ENCODE measurements around the gene TUBD1. TPM values are rescaled to one million over a fixed set of nuclear protein-coding genes. Genes with fewer than 3 reads are reported as not detected.
"Not testable (repeated sequence)": the region's sequence is repeated elsewhere in the genome, so short reads cannot be mapped to it uniquely, and the experiment has no call there.

TUBD1 gene
- total RNA-seq, 4 donors from 2014 or later = 4.2 to 16.5 (median 8.4) TPM

DNA sequence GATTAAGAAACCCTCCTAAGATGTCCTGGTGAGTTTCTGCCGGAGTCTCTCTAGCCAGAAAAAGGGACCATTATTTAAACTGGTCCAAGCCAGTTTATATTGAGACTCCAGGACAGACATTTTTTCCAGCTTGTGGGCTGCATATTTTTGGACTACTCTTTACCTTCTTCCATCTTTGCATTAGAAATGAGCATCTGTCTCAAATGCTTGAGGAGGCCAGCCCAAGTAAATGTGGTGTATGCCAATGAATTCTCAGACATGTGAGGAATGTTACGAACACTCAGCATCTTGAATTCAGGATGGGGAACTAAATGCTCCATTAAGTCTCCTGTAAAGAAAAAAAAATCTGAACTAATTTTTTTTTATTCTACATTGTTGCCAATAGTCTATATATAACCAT is 18.4 kb downstream of the TUBD1 start:
- Histone ChIP-seq H3K4me1 (no peaks in the 10 kb centered on the region), H3K27me3 (no peaks in the 10 kb centered on the region), H3K9me3 (no peaks in the 10 kb centered on the region), H3K4me3 (no peak overlapping the region), H3K27ac (no peak overlapping the region), H3K36me3 (peaks cover 4 to 79% (median 9%) of the 10 kb centered on the region in 3 donors)
- no peak for TF ChIP-seq EP300 (IDR thresholded peaks at IDR 0.05)
- TF ChIP-seq, protein P1, sequence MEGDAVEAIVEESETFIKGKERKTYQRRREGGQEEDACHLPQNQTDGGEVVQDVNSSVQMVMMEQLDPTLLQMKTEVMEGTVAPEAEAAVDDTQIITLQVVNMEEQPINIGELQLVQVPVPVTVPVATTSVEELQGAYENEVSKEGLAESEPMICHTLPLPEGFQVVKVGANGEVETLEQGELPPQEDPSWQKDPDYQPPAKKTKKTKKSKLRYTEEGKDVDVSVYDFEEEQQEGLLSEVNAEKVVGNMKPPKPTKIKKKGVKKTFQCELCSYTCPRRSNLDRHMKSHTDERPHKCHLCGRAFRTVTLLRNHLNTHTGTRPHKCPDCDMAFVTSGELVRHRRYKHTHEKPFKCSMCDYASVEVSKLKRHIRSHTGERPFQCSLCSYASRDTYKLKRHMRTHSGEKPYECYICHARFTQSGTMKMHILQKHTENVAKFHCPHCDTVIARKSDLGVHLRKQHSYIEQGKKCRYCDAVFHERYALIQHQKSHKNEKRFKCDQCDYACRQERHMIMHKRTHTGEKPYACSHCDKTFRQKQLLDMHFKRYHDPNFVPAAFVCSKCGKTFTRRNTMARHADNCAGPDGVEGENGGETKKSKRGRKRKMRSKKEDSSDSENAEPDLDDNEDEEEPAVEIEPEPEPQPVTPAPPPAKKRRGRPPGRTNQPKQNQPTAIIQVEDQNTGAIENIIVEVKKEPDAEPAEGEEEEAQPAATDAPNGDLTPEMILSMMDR (IDR thresholded peaks at IDR 0.05) = no peak
- TF ChIP-seq POLR2A (IDR thresholded peaks at IDR 0.05) = no peak
- DNase-seq (ENCODE audit: low spot score in 2 of 2) = no peak
- 66 to 75% methylated on average over 2 of the region's 2 CpGs for WGBS, 2 donors

DNA sequence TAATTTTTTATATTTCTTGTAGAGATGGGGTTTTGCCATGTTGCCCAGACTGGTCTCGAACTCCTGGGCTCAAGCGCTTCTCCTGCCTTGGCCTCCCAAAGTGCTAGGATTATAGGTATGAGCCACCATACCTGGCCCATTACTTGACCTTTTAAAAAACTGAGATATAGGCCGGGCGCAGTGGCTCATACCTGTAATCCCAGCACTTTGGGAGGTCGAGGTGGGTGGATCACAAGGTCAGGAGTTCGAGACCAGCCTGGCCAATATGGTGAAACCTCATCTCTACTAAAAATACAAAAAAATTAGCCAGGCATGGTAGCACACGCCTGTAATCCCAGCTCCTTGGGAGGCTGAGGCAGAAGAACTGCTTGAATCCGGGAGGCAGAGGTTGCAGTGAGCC is 19.3 kb downstream of the TUBD1 start:
- not testable (repeated sequence) for H3K9me3 ChIP-seq; DNase-seq (ENCODE audit: low spot score in 2 of 2); H3K27me3 ChIP-seq; H3K4me1 ChIP-seq; H3K4me3 ChIP-seq; H3K27ac ChIP-seq
- WGBS, 2 donors = 94 to 95% methylated on average over 8 of the region's 8 CpGs
- H3K36me3 ChIP-seq = peaks cover 4 to 79% (median 9%) of the 10 kb centered on the region in 3 donors

DNA sequence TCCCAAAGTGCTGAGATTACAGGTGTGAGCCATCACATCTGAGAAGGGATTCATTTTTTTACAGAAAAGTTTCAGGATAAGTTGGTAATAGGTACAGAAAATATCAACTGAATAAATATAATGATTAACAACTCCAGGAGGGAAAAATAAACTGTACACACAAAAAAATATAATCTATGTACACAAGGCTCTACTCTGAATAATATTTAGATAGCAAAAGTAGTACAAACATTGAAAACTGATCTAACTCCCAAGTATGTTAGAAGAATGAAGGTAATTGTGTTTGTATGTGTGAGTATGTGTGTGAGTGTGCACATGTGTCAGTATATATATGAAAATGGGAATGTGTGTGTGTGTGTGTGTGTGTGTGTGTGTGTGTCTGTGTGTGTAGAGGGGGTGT is 20.4 kb downstream of the TUBD1 start:
- no peak for DNase-seq (ENCODE audit: low spot score in 2 of 2)
- Histone ChIP-seq H3K9me3 (no peaks in the 10 kb centered on the region), H3K36me3 (peaks cover under 1 to 69% (median 4%) of the 10 kb centered on the region in 3 donors), H3K27me3 (no peaks in the 10 kb centered on the region), H3K4me3 (no peak overlapping the region), H3K4me1 (no peaks in the 10 kb centered on the region), H3K27ac (no peak overlapping the region)
- TF ChIP-seq POLR2A (IDR thresholded peaks at IDR 0.05) = no peak
- TF ChIP-seq EP300 (IDR thresholded peaks at IDR 0.05) = no peak
- TF ChIP-seq, protein P1 (IDR thresholded peaks at IDR 0.05) = no peak

- 86 to 89% methylated on average over 8 of the region's 8 CpGs for WGBS, 2 donors
- H3K9me3 ChIP-seq = no peaks in the 10 kb centered on the region
- TF ChIP-seq EP300 (IDR thresholded peaks at IDR 0.05) = no peak
- TF ChIP-seq POLR2A (IDR thresholded peaks at IDR 0.05) = no peak
- TF ChIP-seq, protein P1 (IDR thresholded peaks at IDR 0.05) = no peak
- H3K4me1 ChIP-seq = no peaks in the 10 kb centered on the region
- no peaks in the 10 kb centered on the region for H3K27me3 ChIP-seq
- H3K4me3 ChIP-seq = no peak overlapping the region
- peaks cover 0 to 52% (median 4%) of the 10 kb centered on the region in 3 donors for H3K36me3 ChIP-seq
- DNase-seq (ENCODE audit: low spot score in 2 of 2) = no peak
- H3K27ac ChIP-seq = no peak overlapping the region
These were observed 22.3 kb downstream of the TUBD1 start for GRCh38 chr17:59870482-59870881.

DNA sequence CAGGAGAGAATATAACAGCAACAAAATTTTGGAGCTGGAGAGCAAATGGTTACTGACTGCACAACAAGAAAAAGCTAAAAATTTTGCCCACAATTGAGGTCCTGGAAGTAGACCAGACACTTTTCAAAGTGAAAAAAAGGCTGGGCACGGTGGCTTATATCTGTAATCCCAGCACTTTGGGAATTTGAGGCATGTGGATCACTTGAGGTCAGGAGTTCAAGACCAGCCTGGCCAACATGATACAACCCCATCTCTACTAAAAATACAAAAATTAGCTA is 22.9 kb downstream of the TUBD1 start:
- 21 to 24% methylated on average over 1 of the region's 1 CpG for WGBS, 2 donors
- Histone ChIP-seq H3K36me3 (peaks cover 0 to 51% (median 4%) of the 10 kb centered on the region in 3 donors), H3K27me3 (no peaks in the 10 kb centered on the region), H3K4me3 (no peak overlapping the region), H3K27ac (peak overlapping the region in 1 of 4 donors; percentile 13), H3K4me1 (no peaks in the 10 kb centered on the region), H3K9me3 (no peaks in the 10 kb centered on the region)
- DNase-seq (ENCODE audit: low spot score in 2 of 2) = no peak
- TF ChIP-seq, protein P1 (IDR thresholded peaks at IDR 0.05) = no peak
- TF ChIP-seq POLR2A (IDR thresholded peaks at IDR 0.05) (no peak), EP300 (IDR thresholded peaks at IDR 0.05) (no peak)

DNA sequence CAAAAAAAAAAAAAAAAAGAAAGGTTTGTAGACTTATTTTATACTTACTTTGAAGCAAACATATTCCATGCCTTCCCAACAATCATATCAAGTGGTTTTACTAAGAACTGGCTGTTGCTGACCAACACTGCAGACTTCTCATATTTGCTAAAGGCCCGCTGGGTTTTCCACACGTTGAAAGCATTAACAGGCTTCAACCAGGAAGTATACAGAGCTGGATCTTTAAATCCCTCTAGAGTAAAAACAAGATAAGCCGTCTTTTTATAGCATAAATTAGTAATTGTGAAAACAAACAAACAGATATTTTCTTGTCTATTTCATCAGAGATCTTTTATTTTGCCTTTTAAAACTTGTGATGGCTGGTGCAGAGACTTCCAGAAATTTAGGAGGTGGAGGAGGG is 29.1 kb downstream of the TUBD1 start:
- peaks cover 2 to 41% (median 6%) of the 10 kb centered on the region in 3 donors for H3K36me3 ChIP-seq
- H3K27ac ChIP-seq = no peak overlapping the region
- 70 to 71% methylated on average over 3 of the region's 3 CpGs for WGBS, 2 donors
- no peak for DNase-seq (ENCODE audit: low spot score in 2 of 2)
- H3K27me3 ChIP-seq = no peaks in the 10 kb centered on the region
- H3K4me3 ChIP-seq = no peak overlapping the region
- H3K4me1 ChIP-seq = peaks cover 0 to 8% (median 0%) of the 10 kb centered on the region in 4 donors
- TF ChIP-seq EP300 (IDR thresholded peaks at IDR 0.05) (no peak), POLR2A (IDR thresholded peaks at IDR 0.05) (no peak)
- TF ChIP-seq, protein P1 (IDR thresholded peaks at IDR 0.05) = no peak
- peaks cover 0 to 5% (median 0%) of the 10 kb centered on the region in 4 donors for H3K9me3 ChIP-seq

All from tibial nerve (tissue), 4 donors.